Muscle of leg (tissue), 11 donors: ENCODE measurements around the gene SAMHD1. TPM values are rescaled to one million over a fixed set of nuclear protein-coding genes. Genes with fewer than 3 reads are reported as not detected.
A peak's percentile ranks its signal among the peaks of the same experiment; 100 is the strongest.

Source experiments
- DNase-seq: peaks from one replicate; pipeline ENCODE4 v3.0.0; 2013
- H3K27ac ChIP-seq: one replicate; pipeline ENCODE4 v1.5.1; 2013; ENCODE audit warnings: mild to moderate bottlenecking, low read length, control low read depth
- H3K27me3 ChIP-seq: one replicate; pipeline ENCODE4 v1.6.1; 2013; ENCODE audit warnings: low read length; ENCODE audit not compliant: control insufficient read depth, insufficient read depth
- H3K36me3 ChIP-seq: one replicate; pipeline ENCODE4 v1.6.1; 2013; ENCODE audit warnings: low read length; ENCODE audit not compliant: control insufficient read depth, insufficient read depth
- H3K4me1 ChIP-seq: one replicate; pipeline ENCODE4 v1.6.1; 2013; ENCODE audit warnings: low read length; ENCODE audit not compliant: control insufficient read depth, insufficient read depth
- H3K4me3 ChIP-seq: one replicate; pipeline ENCODE4 v1.5.1; 2013; ENCODE audit warnings: low read length, control low read depth
- H3K9me3 ChIP-seq: replicated peaks from 2 replicates; pipeline ENCODE4 v1.6.1; 2013; ENCODE audit warnings: low read depth, low read length; ENCODE audit not compliant: control insufficient read depth
- WGBS: methylation state at CpG from one replicate; pipeline ENCODE4 v1.1.5; 2013; ENCODE audit warnings: missing lambda C conversion rate; ENCODE audit not compliant: insufficient coverage; 5-methylcytosine and 5-hydroxymethylcytosine counted together
- polyA plus RNA-seq, 8 donors: library from polyadenylated mRNA; unstranded; fragments of 120-200 nt; gene quantifications; one replicate each; pipeline versions ENCODE4 v1.2.1 to v1.2.3, GENCODE V29; 2013; ENCODE audit warnings: inconsistent platforms in 1 of 8, low replicate concordance in 1 of 8; ENCODE audit not compliant: insufficient read length in 8 of 8, insufficient read depth in 1 of 8
- total RNA-seq: library from RNA; stranded (reverse); fragments of 120-200 nt; gene quantifications from one replicate; pipeline ENCODE4 v1.2.4, GENCODE V29; 2013

Gene SAMHD1
- total and polyA plus RNA-seq, 9 donors, result 22.1 to 39.9 (median 25.7) TPM

- Histone ChIP-seq H3K4me3 (no peak overlapping the region), H3K9me3 (no peaks in the 10 kb centered on the region), H3K27me3 (no peaks in the 10 kb centered on the region), H3K27ac (no peak overlapping the region), H3K36me3 (peaks cover 25% of the 10 kb centered on the region), H3K4me1 (peaks cover 9% of the 10 kb centered on the region)
- DNase-seq, result no peak
- 83% methylated on average over 7 of the region's 9 CpGs for WGBS
Observed at GRCh38 chr20:36890586-36890985, 60.9 kb downstream of the SAMHD1 start.

GRCh38 chr20:36888880-36889516 lies 62.5 kb downstream of the SAMHD1 start:
- Histone ChIP-seq H3K4me1 (peaks cover 9% of the 10 kb centered on the region), H3K9me3 (no peaks in the 10 kb centered on the region), H3K4me3 (no peak overlapping the region), H3K27ac (no peak overlapping the region), H3K27me3 (no peaks in the 10 kb centered on the region), H3K36me3 (peaks cover 18% of the 10 kb centered on the region)
- no peak for DNase-seq
- WGBS, result 85% methylated on average over 9 of the region's 15 CpGs

GRCh38 chr20:36887752-36888090 lies 63.8 kb downstream of the SAMHD1 start:
- 33% methylated on average over 6 of the region's 6 CpGs for WGBS
- Histone ChIP-seq H3K4me3 (no peak overlapping the region), H3K27ac (no peak overlapping the region), H3K27me3 (no peaks in the 10 kb centered on the region), H3K36me3 (peaks cover 14% of the 10 kb centered on the region), H3K4me1 (peaks cover 9% of the 10 kb centered on the region), H3K9me3 (no peaks in the 10 kb centered on the region)
- DNase-seq, result peak; percentile 18

GRCh38 chr20:36886859-36887751 lies 64.4 kb downstream of the SAMHD1 start:
- Histone ChIP-seq H3K4me3 (no peak overlapping the region), H3K4me1 (peaks cover 9% of the 10 kb centered on the region), H3K27me3 (no peaks in the 10 kb centered on the region), H3K36me3 (peaks cover 11% of the 10 kb centered on the region), H3K9me3 (no peaks in the 10 kb centered on the region), H3K27ac (no peak overlapping the region)
- 22% methylated on average over 12 of the region's 24 CpGs for WGBS
- DNase-seq, result peak; percentile 83

- H3K27me3 ChIP-seq, result no peaks in the 10 kb centered on the region
- no peak overlapping the region for H3K27ac ChIP-seq
- no peak for DNase-seq
- WGBS, result 60% methylated on average over 2 of the region's 8 CpGs
- H3K36me3 ChIP-seq, result no peaks in the 10 kb centered on the region
- no peaks in the 10 kb centered on the region for H3K9me3 ChIP-seq
- H3K4me1 ChIP-seq, result peaks cover 9% of the 10 kb centered on the region
- no peak overlapping the region for H3K4me3 ChIP-seq
Observed at GRCh38 chr20:36885356-36885755, 66.2 kb downstream of the SAMHD1 start.

GRCh38 chr20:36883977-36884535 lies 67.5 kb downstream of the SAMHD1 start:
- Histone ChIP-seq H3K4me1 (peaks cover 9% of the 10 kb centered on the region), H3K27me3 (no peaks in the 10 kb centered on the region), H3K36me3 (no peaks in the 10 kb centered on the region), H3K4me3 (no peak overlapping the region), H3K9me3 (no peaks in the 10 kb centered on the region), H3K27ac (no peak overlapping the region)
- WGBS, result 88% methylated on average over 3 of the region's 6 CpGs
- peak; percentile 52 for DNase-seq

- no peak for DNase-seq
- Histone ChIP-seq H3K27me3 (peaks cover 6% of the 10 kb centered on the region), H3K4me3 (no peak overlapping the region), H3K4me1 (peaks cover under 1% of the 10 kb centered on the region), H3K36me3 (no peaks in the 10 kb centered on the region), H3K27ac (no peak overlapping the region), H3K9me3 (no peaks in the 10 kb centered on the region)
- WGBS, result 80% methylated on average over 1 of the region's 4 CpGs
Observed at GRCh38 chr20:36881888-36882287, 69.6 kb downstream of the SAMHD1 start.

- no peaks in the 10 kb centered on the region for H3K36me3 ChIP-seq
- H3K27me3 ChIP-seq, result peaks cover 6% of the 10 kb centered on the region
- 83% methylated on average over 16 of the region's 16 CpGs for WGBS
- H3K4me1 ChIP-seq, result no peaks in the 10 kb centered on the region
- H3K4me3 ChIP-seq, result no peak overlapping the region
- no peak overlapping the region for H3K27ac ChIP-seq
- no peak for DNase-seq
- no peaks in the 10 kb centered on the region for H3K9me3 ChIP-seq
Observed at GRCh38 chr20:36881331-36881730, 70.2 kb downstream of the SAMHD1 start.

- WGBS, result 77% methylated on average over 11 of the region's 11 CpGs
- Histone ChIP-seq H3K27ac (no peak overlapping the region), H3K4me1 (no peaks in the 10 kb centered on the region), H3K9me3 (no peaks in the 10 kb centered on the region), H3K4me3 (no peak overlapping the region), H3K27me3 (peaks cover 6% of the 10 kb centered on the region), H3K36me3 (no peaks in the 10 kb centered on the region)
- DNase-seq, result no peak
Observed at GRCh38 chr20:36880741-36881250, 70.7 kb downstream of the SAMHD1 start.

GRCh38 chr20:36878941-36879340 lies 72.6 kb downstream of the SAMHD1 start:
- no peak for DNase-seq
- Histone ChIP-seq H3K4me3 (no peak overlapping the region), H3K27ac (no peak overlapping the region), H3K4me1 (no peaks in the 10 kb centered on the region), H3K36me3 (no peaks in the 10 kb centered on the region), H3K9me3 (no peaks in the 10 kb centered on the region), H3K27me3 (peaks cover 6% of the 10 kb centered on the region)
- 78% methylated on average over 10 of the region's 10 CpGs for WGBS
